ENCODE data around the gene KIRREL3. TPM values are rescaled to one million over a fixed set of nuclear protein-coding genes. Genes with fewer than 3 reads are reported as not detected.

KIRREL3 gene
- polyA plus RNA-seq, 1 of the 3 experiments (the other 2 are of a cell fraction), result 3.7 TPM

- Histone ChIP-seq H3K79me2 (ENCODE audit: insufficient read depth) (peaks cover 3% of the 10 kb centered on the region; the same call in 1 of the 2 replicates), H4K20me1 (ENCODE audit: insufficient read depth) (no peaks in the 10 kb centered on the region), H3K27me3 (ENCODE audit: insufficient read depth) (no peaks in the 10 kb centered on the region), H3F3A (replicated peaks; ENCODE audit: insufficient read depth) (no peaks in the 10 kb centered on the region), H3K9me2 (no peaks in the 10 kb centered on the region), H3K9me3 (no peaks in the 10 kb centered on the region), H3K27ac (ENCODE audit: low read depth in 2 of 2, low read length in 1 of 2) (no peak overlapping the region), H3K36me3 (replicated peaks in 1 of 2; ENCODE audit: control insufficient read depth in 1 of 2, insufficient read depth in 2 of 2, low read length in 1 of 2) (no peaks in the 10 kb centered on the region), H3K4me1 (ENCODE audit: control insufficient read depth in 1 of 2, insufficient read depth in 2 of 2, low read depth in 1 of 2, low read length in 1 of 2) (peaks cover 0 to 23% of the 10 kb centered on the region in 2 experiments; a peak in 1 of 4 replicates), H3K9ac (no peak overlapping the region), H3K4me3 (ENCODE audit: low read depth in 2 of 2, low read length in 1 of 2) (no peak overlapping the region), H3K4me2 (no peak overlapping the region), H2AFZ (ENCODE audit: low read depth) (no peak overlapping the region)
- no peak for DNase-seq
- TF ChIP-seq SMC3 (IDR thresholded peaks at IDR 0.05; ENCODE audit: low read depth, low read length), result no peak
- TF ChIP-seq GATA2 (CRISPR knock-in tag; IDR thresholded peaks at IDR 0.05), result no peak
- no peak for TF ChIP-seq CTCF (IDR thresholded peaks at IDR 0.05)
- no peak for TF ChIP-seq RXRA (IDR thresholded peaks at IDR 0.05; ENCODE audit: borderline replicate concordance, low read depth)
- no peak for TF ChIP-seq RCOR1 (IDR thresholded peaks at IDR 0.05; ENCODE audit: low read length)
- no peak for TF ChIP-seq FOXM1 (IDR thresholded peaks at IDR 0.05; ENCODE audit: low read depth)
- no peak for TF ChIP-seq POLR2AphosphoS5 (IDR thresholded peaks at IDR 0.05; ENCODE audit: low read depth, low read length)
- TF ChIP-seq ELF1 (IDR thresholded peaks at IDR 0.05), result no peak
- no peak for TF ChIP-seq PBX3 (IDR thresholded peaks at IDR 0.05)
- TF ChIP-seq USF1 (IDR thresholded peaks at IDR 0.05; ENCODE audit: borderline replicate concordance, low read depth), result no peak
- no peak for TF ChIP-seq MAX (IDR thresholded peaks at IDR 0.05; ENCODE audit: low read depth)
- TF ChIP-seq RAD21 (IDR thresholded peaks at IDR 0.05; ENCODE audit: low read length), result no peak
- TF ChIP-seq EZH2phosphoT487 (IDR thresholded peaks at IDR 0.05; ENCODE audit: borderline replicate concordance, low read depth), result no peak
- no peak for TF ChIP-seq NFIC (IDR thresholded peaks at IDR 0.05; ENCODE audit: borderline replicate concordance)
- CTCF ChIA-PET, result no interaction called here
- 100% methylated on average over 3 of the region's 4 CpGs for WGBS (ENCODE audit: low lambda C conversion rate)
- POLR2A ChIA-PET, result no interaction called here
Observed at GRCh38 chr11:126398296-126398695, 602.3 kb downstream of the KIRREL3 start.

- no peak overlapping the region for H3K27ac ChIP-seq (ENCODE audit: low read depth in 2 of 2, low read length in 1 of 2)
- ChIA-PET CTCF (no interaction called here), POLR2A (no interaction called here)
- peaks cover 14% of the 10 kb centered on the region; the same call in 1 of the 2 replicates for H3K79me2 ChIP-seq (ENCODE audit: insufficient read depth)
- H3K9me3 ChIP-seq, result no peaks in the 10 kb centered on the region
- TF ChIP-seq EP300 (IDR thresholded peaks at IDR 0.05; ENCODE audit: borderline replicate concordance in 1 of 2, low read depth in 1 of 2, low read length in 1 of 2) (no peak), TEAD4 (IDR thresholded peaks at IDR 0.05; ENCODE audit: borderline replicate concordance, insufficient read depth) (no peak), RXRA (IDR thresholded peaks at IDR 0.05; ENCODE audit: borderline replicate concordance, low read depth) (no peak), REST (IDR thresholded peaks at IDR 0.05; ENCODE audit: low read depth, low read length) (no peak), MAX (IDR thresholded peaks at IDR 0.05; ENCODE audit: low read depth) (no peak), FOSL2 (IDR thresholded peaks at IDR 0.05; ENCODE audit: borderline replicate concordance, low read depth) (no peak), CHD2 (IDR thresholded peaks at IDR 0.05; ENCODE audit: low read length, partially characterized antibody) (no peak), RFX5 (IDR thresholded peaks at IDR 0.05; ENCODE audit: low read length) (no peak)
- H3K4me2 ChIP-seq, result no peak overlapping the region
- no peaks in the 10 kb centered on the region for H3K27me3 ChIP-seq (ENCODE audit: insufficient read depth)
- WGBS (ENCODE audit: low lambda C conversion rate), result 100% methylated on average over 4 of the region's 4 CpGs
- peaks cover 0 to 36% of the 10 kb centered on the region in 2 experiments; a peak in 1 of 4 replicates for H3K4me1 ChIP-seq (ENCODE audit: control insufficient read depth in 1 of 2, insufficient read depth in 2 of 2, low read depth in 1 of 2, low read length in 1 of 2)
- no peak overlapping the region for H2AFZ ChIP-seq (ENCODE audit: low read depth)
- no peaks in the 10 kb centered on the region for H3K9me2 ChIP-seq
- no peaks in the 10 kb centered on the region for H3F3A ChIP-seq (replicated peaks; ENCODE audit: insufficient read depth)
- H3K4me3 ChIP-seq (ENCODE audit: low read depth in 2 of 2, low read length in 1 of 2), result no peak overlapping the region
- H4K20me1 ChIP-seq (ENCODE audit: insufficient read depth), result no peaks in the 10 kb centered on the region
- no peak for DNase-seq
- no peaks in the 10 kb centered on the region for H3K36me3 ChIP-seq (replicated peaks in 1 of 2; ENCODE audit: control insufficient read depth in 1 of 2, insufficient read depth in 2 of 2, low read length in 1 of 2)
- no peak overlapping the region for H3K9ac ChIP-seq
Observed at GRCh38 chr11:126396965-126397364, 603.6 kb downstream of the KIRREL3 start.

Measured in SK-N-SH (cell line).